ENCODE data around the gene RFTN2. TPM values are rescaled to one million over a fixed set of nuclear protein-coding genes. Genes with fewer than 3 reads are reported as not detected.
A peak's percentile ranks its signal among the peaks of the same experiment; 100 is the strongest.

Gene RFTN2
- total and polyA plus RNA-seq, 8 donors: 4.5 to 35.2 (median 20.4) TPM

GRCh38 chr2:197543206-197543605 is 132.2 kb downstream of the RFTN2 start:
- Histone ChIP-seq H3K4me3 (no peak overlapping the region), H3K27ac (no peak overlapping the region), H3K9me3 (no peaks in the 10 kb centered on the region), H3K4me1 (no peaks in the 10 kb centered on the region), H3K27me3 (no peaks in the 10 kb centered on the region), H3K36me3 (peaks cover 0 to 72% of the 10 kb centered on the region in 2 donors)
- intact Hi-C loops (cut with DNase I): no loop called here
- TF ChIP-seq CTCF (IDR thresholded peaks at IDR 0.05): no peak
- ATAC-seq (no peak), DNase-seq (no peak)

- ATAC-seq (no peak), DNase-seq (no peak)
- Histone ChIP-seq H3K36me3 (peaks cover 0 to 90% of the 10 kb centered on the region in 2 donors), H3K27ac (no peak overlapping the region), H3K9me3 (no peaks in the 10 kb centered on the region), H3K27me3 (no peaks in the 10 kb centered on the region), H3K4me1 (no peaks in the 10 kb centered on the region), H3K4me3 (no peak overlapping the region)
- TF ChIP-seq CTCF (IDR thresholded peaks at IDR 0.05): no peak
- intact Hi-C loops (cut with DNase I): no loop called here
Observed at GRCh38 chr2:197539734-197540133, 135.7 kb downstream of the RFTN2 start.

- peaks cover 0 to 76% of the 10 kb centered on the region in 2 donors for H3K36me3 ChIP-seq
- H3K9me3 ChIP-seq: no peaks in the 10 kb centered on the region
- H3K4me1 ChIP-seq: no peaks in the 10 kb centered on the region
- intact Hi-C loops (cut with DNase I): no loop called here
- no peak for ATAC-seq
- no peak overlapping the region for H3K4me3 ChIP-seq
- peak overlapping the region in 1 of 2 donors; percentile 26 for H3K27ac ChIP-seq
- TF ChIP-seq CTCF (IDR thresholded peaks at IDR 0.05): no peak
- H3K27me3 ChIP-seq: no peaks in the 10 kb centered on the region
- DNase-seq: peak in 1 of 4 donors; percentile 22
Observed at GRCh38 chr2:197538412-197538811, 137.0 kb downstream of the RFTN2 start.

Other genes starting within 250 kb of the RFTN2 start
- 100 to 1,000 TPM; 203 to 253 TPM for gene SF3B1, start 240.6 kb downstream of the RFTN2 start, total RNA-seq
- gene SF3B1, start 240.6 kb downstream of the RFTN2 start, polyA plus RNA-seq (ENCODE audit: insufficient read length in 6 of 6): 100 to 1,000 TPM; 458 to 613 (median 504) TPM
- 10 to 100 TPM; 26.3 to 28.3 TPM for gene COQ10B, start 222.0 kb downstream of the RFTN2 start, total RNA-seq
- 10 to 100 TPM; 11.7 to 16.5 (median 14.1) TPM for gene COQ10B, start 222.0 kb downstream of the RFTN2 start, polyA plus RNA-seq (ENCODE audit: insufficient read length in 6 of 6)
- 100 to 1,000 TPM; 183 to 253 TPM for gene HSPD1, start 175.7 kb downstream of the RFTN2 start, total RNA-seq
- 100 to 1,000 TPM; 365 to 460 (median 447) TPM for gene HSPD1, start 175.7 kb downstream of the RFTN2 start, polyA plus RNA-seq (ENCODE audit: insufficient read length in 6 of 6)
- gene HSPE1, start 175.2 kb downstream of the RFTN2 start, total RNA-seq: 10 to 100 TPM; 90.5 to 96.7 TPM
- gene HSPE1, start 175.2 kb downstream of the RFTN2 start, polyA plus RNA-seq (ENCODE audit: insufficient read length in 6 of 6): 100 to 1,000 TPM; 141 to 172 (median 159) TPM
- 10 to 100 TPM; 23.0 to 27.7 TPM for gene MOB4, start 159.5 kb downstream of the RFTN2 start, total RNA-seq
- gene MOB4, start 159.5 kb downstream of the RFTN2 start, polyA plus RNA-seq (ENCODE audit: insufficient read length in 6 of 6): 10 to 100 TPM; 43.6 to 54.2 (median 47.7) TPM
- 1 to 10 TPM; 4.8 to 7.8 TPM for gene MARS2, start 29.8 kb upstream of the RFTN2 start, total RNA-seq
- gene MARS2, start 29.8 kb upstream of the RFTN2 start, polyA plus RNA-seq (ENCODE audit: insufficient read length in 6 of 6): 1 to 10 TPM; 3.5 to 6.3 (median 5.3) TPM
- gene BOLL, start 109.7 kb upstream of the RFTN2 start, total RNA-seq: not detected
- under 1 TPM in 1 of 6 donors, not detected in 5; 0.10 TPM for gene BOLL, start 109.7 kb upstream of the RFTN2 start, polyA plus RNA-seq (ENCODE audit: insufficient read length in 6 of 6)
- 1 to 10 TPM; 3.4 to 3.9 TPM for gene PLCL1, start 129.0 kb upstream of the RFTN2 start, total RNA-seq
- gene PLCL1, start 129.0 kb upstream of the RFTN2 start, polyA plus RNA-seq (ENCODE audit: insufficient read length in 6 of 6): 10 to 100 TPM in 4 of 6 donors, 1 to 10 TPM in 2; 7.9 to 15.3 (median 11.9) TPM

Measured in left lung (tissue), 10 donors.